ENCODE measurements around the gene APOA1. TPM values are rescaled to one million over a fixed set of nuclear protein-coding genes. Genes with fewer than 3 reads are reported as not detected.

APOA1 gene
- polyA plus RNA-seq, 1 of the 3 experiments (the other 2 are of a cell fraction), result 0.20 TPM

DNA sequence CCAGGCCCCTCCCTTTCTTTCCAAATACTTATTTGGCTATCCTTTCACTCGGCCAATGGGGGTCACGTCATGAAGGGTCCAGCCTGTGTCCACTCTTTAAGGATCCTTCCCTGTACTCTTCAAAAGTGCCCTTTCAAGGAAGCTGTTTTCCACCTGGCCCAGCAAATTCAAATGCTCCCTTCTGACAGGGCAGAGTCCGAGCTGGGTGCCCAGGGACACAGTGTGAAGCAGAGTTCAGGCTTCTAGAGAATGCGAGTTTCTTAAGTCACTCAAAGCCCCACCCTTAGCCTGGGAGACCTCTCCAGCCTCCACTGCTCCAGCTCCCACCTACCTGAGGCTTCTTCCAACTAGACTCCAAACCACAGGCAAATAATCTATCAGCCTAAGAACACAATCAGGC lies 5.5 kb upstream of the APOA1 start:
- POLR2A ChIA-PET, result no interaction called here
- Histone ChIP-seq H3K9me3 (no peaks in the 10 kb centered on the region), H2AFZ (ENCODE audit: low read depth) (no peak overlapping the region), H3K9me2 (no peaks in the 10 kb centered on the region), H3K9ac (no peak overlapping the region), H4K20me1 (ENCODE audit: insufficient read depth) (no peaks in the 10 kb centered on the region), H3K79me2 (ENCODE audit: insufficient read depth) (no peaks in the 10 kb centered on the region), H3F3A (replicated peaks; ENCODE audit: insufficient read depth) (no peaks in the 10 kb centered on the region), H3K4me2 (no peak overlapping the region), H3K4me3 (ENCODE audit: low read depth in 2 of 2, low read length in 1 of 2) (no peak overlapping the region), H3K27ac (ENCODE audit: low read depth in 2 of 2, low read length in 1 of 2) (no peak overlapping the region), H3K36me3 (replicated peaks in 1 of 2; ENCODE audit: control insufficient read depth in 1 of 2, insufficient read depth in 2 of 2, low read length in 1 of 2) (peaks cover 8 to 42% of the 10 kb centered on the region in 2 experiments), H3K4me1 (ENCODE audit: control insufficient read depth in 1 of 2, insufficient read depth in 2 of 2, low read depth in 1 of 2, low read length in 1 of 2) (peaks cover 0 to 6% of the 10 kb centered on the region in 2 experiments; a peak in 1 of 4 replicates), H3K27me3 (ENCODE audit: insufficient read depth) (no peaks in the 10 kb centered on the region)
- CTCF ChIA-PET, result no interaction called here
- TF ChIP-seq CHD2 (IDR thresholded peaks at IDR 0.05; ENCODE audit: low read length, partially characterized antibody) (no peak), EP300 (IDR thresholded peaks at IDR 0.05; ENCODE audit: borderline replicate concordance in 1 of 2, low read depth in 1 of 2, low read length in 1 of 2) (no peak), RCOR1 (IDR thresholded peaks at IDR 0.05; ENCODE audit: low read length) (no peak), FOXJ3 (CRISPR knock-in tag; IDR thresholded peaks at IDR 0.05) (no peak), PBX3 (IDR thresholded peaks at IDR 0.05) (no peak), CTCF (IDR thresholded peaks at IDR 0.05) (no peak), YY1 (IDR thresholded peaks at IDR 0.05; ENCODE audit: low read depth) (no peak), SIN3A (IDR thresholded peaks at IDR 0.05; ENCODE audit: borderline replicate concordance, low read depth, low read length) (no peak), POLR2AphosphoS5 (IDR thresholded peaks at IDR 0.05; ENCODE audit: low read depth, low read length) (no peak), GABPA (IDR thresholded peaks at IDR 0.05; ENCODE audit: low read depth) (no peak), NFIC (IDR thresholded peaks at IDR 0.05; ENCODE audit: borderline replicate concordance) (no peak), MXI1 (IDR thresholded peaks at IDR 0.05; ENCODE audit: low read depth, low read length) (no peak), RAD21 (IDR thresholded peaks at IDR 0.05; ENCODE audit: low read length) (no peak), FOXM1 (IDR thresholded peaks at IDR 0.05; ENCODE audit: low read depth) (no peak)
- TF ChIP-seq, protein P1, sequence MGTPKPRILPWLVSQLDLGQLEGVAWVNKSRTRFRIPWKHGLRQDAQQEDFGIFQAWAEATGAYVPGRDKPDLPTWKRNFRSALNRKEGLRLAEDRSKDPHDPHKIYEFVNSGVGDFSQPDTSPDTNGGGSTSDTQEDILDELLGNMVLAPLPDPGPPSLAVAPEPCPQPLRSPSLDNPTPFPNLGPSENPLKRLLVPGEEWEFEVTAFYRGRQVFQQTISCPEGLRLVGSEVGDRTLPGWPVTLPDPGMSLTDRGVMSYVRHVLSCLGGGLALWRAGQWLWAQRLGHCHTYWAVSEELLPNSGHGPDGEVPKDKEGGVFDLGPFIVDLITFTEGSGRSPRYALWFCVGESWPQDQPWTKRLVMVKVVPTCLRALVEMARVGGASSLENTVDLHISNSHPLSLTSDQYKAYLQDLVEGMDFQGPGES (IDR thresholded peaks at IDR 0.05; ENCODE audit: low read depth, low read length), result no peak
- WGBS (ENCODE audit: low lambda C conversion rate), result 87% methylated on average over 3 of the region's 4 CpGs
- no peak for DNase-seq

DNA sequence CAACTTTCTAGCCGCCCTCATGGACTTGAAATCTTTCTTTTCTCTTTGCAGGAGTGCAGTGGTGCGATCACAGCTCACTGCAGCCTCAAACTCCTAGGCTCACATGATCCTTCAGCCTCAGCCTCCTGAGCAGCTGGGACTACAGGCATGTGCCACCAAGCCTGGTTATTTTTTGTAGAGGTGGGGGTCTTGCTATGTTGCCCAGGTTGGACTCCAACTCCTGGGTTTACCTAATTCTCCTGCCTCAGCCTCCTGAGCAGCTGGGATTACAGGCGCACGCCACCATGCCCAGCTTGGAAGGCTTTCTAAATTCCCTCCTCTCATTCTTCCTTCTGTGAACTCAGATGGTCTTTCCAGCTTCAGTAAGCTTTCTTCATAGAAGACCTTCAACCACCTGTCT lies 4.7 kb upstream of the APOA1 start:
- Histone ChIP-seq H3K27me3 (ENCODE audit: insufficient read depth) (no peaks in the 10 kb centered on the region), H3K36me3 (replicated peaks in 1 of 2; ENCODE audit: control insufficient read depth in 1 of 2, insufficient read depth in 2 of 2, low read length in 1 of 2) (peaks cover 8 to 36% of the 10 kb centered on the region in 2 experiments), H4K20me1 (ENCODE audit: insufficient read depth) (no peaks in the 10 kb centered on the region), H3K9me3 (no peaks in the 10 kb centered on the region), H3K79me2 (ENCODE audit: insufficient read depth) (no peaks in the 10 kb centered on the region), H3K4me1 (ENCODE audit: control insufficient read depth in 1 of 2, insufficient read depth in 2 of 2, low read depth in 1 of 2, low read length in 1 of 2) (peaks cover 0 to 14% of the 10 kb centered on the region in 2 experiments; a peak in 1 of 4 replicates), H3K4me2 (no peak overlapping the region), H3K9me2 (no peaks in the 10 kb centered on the region), H3K9ac (no peak overlapping the region), H2AFZ (ENCODE audit: low read depth) (no peak overlapping the region), H3F3A (replicated peaks; ENCODE audit: insufficient read depth) (no peaks in the 10 kb centered on the region), H3K27ac (ENCODE audit: low read depth in 2 of 2, low read length in 1 of 2) (no peak overlapping the region), H3K4me3 (ENCODE audit: low read depth in 2 of 2, low read length in 1 of 2) (no peak overlapping the region)
- POLR2A ChIA-PET, result no interaction called here
- CTCF ChIA-PET, result interaction anchor here (0.9 kb wide), 1 partner anchor 51 kb away, joined by 5 read pairs; the partner anchor contains the start of gene APOA5
- no peak for DNase-seq
- 97% methylated on average over 4 of the region's 4 CpGs for WGBS (ENCODE audit: low lambda C conversion rate)
- no peak for TF ChIP-seq TEAD4 (IDR thresholded peaks at IDR 0.05; ENCODE audit: borderline replicate concordance, insufficient read depth)
- TF ChIP-seq NFIC (IDR thresholded peaks at IDR 0.05; ENCODE audit: borderline replicate concordance), result no peak
- TF ChIP-seq, protein P2, sequence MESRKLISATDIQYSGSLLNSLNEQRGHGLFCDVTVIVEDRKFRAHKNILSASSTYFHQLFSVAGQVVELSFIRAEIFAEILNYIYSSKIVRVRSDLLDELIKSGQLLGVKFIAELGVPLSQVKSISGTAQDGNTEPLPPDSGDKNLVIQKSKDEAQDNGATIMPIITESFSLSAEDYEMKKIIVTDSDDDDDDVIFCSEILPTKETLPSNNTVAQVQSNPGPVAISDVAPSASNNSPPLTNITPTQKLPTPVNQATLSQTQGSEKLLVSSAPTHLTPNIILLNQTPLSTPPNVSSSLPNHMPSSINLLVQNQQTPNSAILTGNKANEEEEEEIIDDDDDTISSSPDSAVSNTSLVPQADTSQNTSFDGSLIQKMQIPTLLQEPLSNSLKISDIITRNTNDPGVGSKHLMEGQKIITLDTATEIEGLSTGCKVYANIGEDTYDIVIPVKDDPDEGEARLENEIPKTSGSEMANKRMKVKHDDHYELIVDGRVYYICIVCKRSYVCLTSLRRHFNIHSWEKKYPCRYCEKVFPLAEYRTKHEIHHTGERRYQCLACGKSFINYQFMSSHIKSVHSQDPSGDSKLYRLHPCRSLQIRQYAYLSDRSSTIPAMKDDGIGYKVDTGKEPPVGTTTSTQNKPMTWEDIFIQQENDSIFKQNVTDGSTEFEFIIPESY (IDR thresholded peaks at IDR 0.05; ENCODE audit: borderline replicate concordance, low read depth), result no peak
- TF ChIP-seq RCOR1 (IDR thresholded peaks at IDR 0.05; ENCODE audit: low read length), result no peak
- TF ChIP-seq MEF2A (IDR thresholded peaks at IDR 0.05; ENCODE audit: borderline replicate concordance, low read depth), result no peak
- TF ChIP-seq GATA2 (CRISPR knock-in tag; IDR thresholded peaks at IDR 0.05), result no peak
- TF ChIP-seq YY1 (IDR thresholded peaks at IDR 0.05; ENCODE audit: low read depth), result no peak
- TF ChIP-seq EZH2phosphoT487 (IDR thresholded peaks at IDR 0.05; ENCODE audit: borderline replicate concordance, low read depth), result no peak
